LoVo (cell line): ENCODE data around the gene SPINT1.
"Not testable (repeated sequence)": the region's sequence is repeated elsewhere in the genome, so short reads cannot be mapped to it uniquely, and the experiment has no call there.

Experiments used
- DNase-seq: peaks from one replicate; pipeline ENCODE4 v3.0.0-alpha.2; 2016; ENCODE audit warnings: low spot score

The SPINT1 gene

GRCh38 chr15:40859206-40859851 is 15.5 kb downstream of the SPINT1 start:
- DNase-seq: peak; percentile 61

- not testable (repeated sequence) for DNase-seq
Observed at GRCh38 chr15:40861147-40861546, 17.3 kb downstream of the SPINT1 start.

GRCh38 chr15:40863660-40864270 is 19.9 kb downstream of the SPINT1 start:
- DNase-seq: no peak

GRCh38 chr15:40867199-40867598 is 23.4 kb downstream of the SPINT1 start:
- DNase-seq: no peak

GRCh38 chr15:40869686-40870085 is 25.8 kb downstream of the SPINT1 start:
- DNase-seq: no peak

- DNase-seq: no peak
Observed at GRCh38 chr15:40870716-40871115, 26.9 kb downstream of the SPINT1 start.

GRCh38 chr15:40871749-40872617 is 28.1 kb downstream of the SPINT1 start:
- no peak for DNase-seq

GRCh38 chr15:40872791-40873693 is 29.2 kb downstream of the SPINT1 start:
- no peak for DNase-seq

- DNase-seq: peak; percentile 92
Observed at GRCh38 chr15:40873694-40874561, 30.1 kb downstream of the SPINT1 start, which contains the start of gene RHOV. Gene RHOV, minus strand, starts transcription at chr15:40874234. Its CDS starts 95 bp downstream, at chr15:40874139.

- no peak for DNase-seq
Observed at GRCh38 chr15:40875991-40876730, 32.3 kb downstream of the SPINT1 start.

GRCh38 chr15:40877694-40878093 is 33.8 kb downstream of the SPINT1 start:
- DNase-seq: no peak

GRCh38 chr15:40878785-40879184 is 34.9 kb downstream of the SPINT1 start:
- peak; percentile 71 for DNase-seq

GRCh38 chr15:40879609-40880008 is 35.8 kb downstream of the SPINT1 start:
- peak; percentile 74 for DNase-seq

- no peak for DNase-seq
Observed at GRCh38 chr15:40881351-40881750, 37.5 kb downstream of the SPINT1 start.

- no peak for DNase-seq
Observed at GRCh38 chr15:40886586-40886985, 42.7 kb downstream of the SPINT1 start.

- DNase-seq: no peak
Observed at GRCh38 chr15:40889112-40889511, 45.3 kb downstream of the SPINT1 start.

GRCh38 chr15:40891138-40891537 is 47.3 kb downstream of the SPINT1 start:
- no peak for DNase-seq

GRCh38 chr15:40891810-40892446 is 48.1 kb downstream of the SPINT1 start:
- DNase-seq: peak; percentile 64

- no peak for DNase-seq
Observed at GRCh38 chr15:40892447-40893012, 48.7 kb downstream of the SPINT1 start.
